ENCODE results near the gene VWA7.

VWA7 gene

DNA sequence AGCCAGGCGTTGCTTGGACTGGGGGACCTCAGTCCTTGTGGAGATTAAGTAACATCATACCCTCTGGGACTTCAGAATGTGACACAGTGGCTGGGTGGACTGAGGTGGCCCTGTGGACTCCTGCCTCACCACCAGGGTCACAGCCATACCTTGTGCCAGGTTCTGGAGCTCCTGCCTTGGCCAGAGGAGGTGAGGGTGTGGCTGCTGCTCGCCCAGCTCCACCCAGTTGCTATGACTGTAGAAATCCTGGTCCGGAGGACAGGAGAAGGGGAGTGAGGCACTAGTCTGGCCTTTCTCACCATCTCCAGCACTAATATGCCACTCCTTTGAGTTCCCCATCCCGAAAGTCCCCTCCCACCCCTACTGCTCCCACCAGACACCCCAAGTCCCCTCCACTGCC lies 1.9 kb downstream of the VWA7 start:
- no peak for TF ChIP-seq POLR2AphosphoS5 (IDR thresholded peaks at IDR 0.05; ENCODE audit: low read depth, low read length)
- TF ChIP-seq TAF1 (IDR thresholded peaks at IDR 0.05; ENCODE audit: borderline replicate concordance, insufficient read depth, low read length), result no peak
- TF ChIP-seq, protein P1, sequence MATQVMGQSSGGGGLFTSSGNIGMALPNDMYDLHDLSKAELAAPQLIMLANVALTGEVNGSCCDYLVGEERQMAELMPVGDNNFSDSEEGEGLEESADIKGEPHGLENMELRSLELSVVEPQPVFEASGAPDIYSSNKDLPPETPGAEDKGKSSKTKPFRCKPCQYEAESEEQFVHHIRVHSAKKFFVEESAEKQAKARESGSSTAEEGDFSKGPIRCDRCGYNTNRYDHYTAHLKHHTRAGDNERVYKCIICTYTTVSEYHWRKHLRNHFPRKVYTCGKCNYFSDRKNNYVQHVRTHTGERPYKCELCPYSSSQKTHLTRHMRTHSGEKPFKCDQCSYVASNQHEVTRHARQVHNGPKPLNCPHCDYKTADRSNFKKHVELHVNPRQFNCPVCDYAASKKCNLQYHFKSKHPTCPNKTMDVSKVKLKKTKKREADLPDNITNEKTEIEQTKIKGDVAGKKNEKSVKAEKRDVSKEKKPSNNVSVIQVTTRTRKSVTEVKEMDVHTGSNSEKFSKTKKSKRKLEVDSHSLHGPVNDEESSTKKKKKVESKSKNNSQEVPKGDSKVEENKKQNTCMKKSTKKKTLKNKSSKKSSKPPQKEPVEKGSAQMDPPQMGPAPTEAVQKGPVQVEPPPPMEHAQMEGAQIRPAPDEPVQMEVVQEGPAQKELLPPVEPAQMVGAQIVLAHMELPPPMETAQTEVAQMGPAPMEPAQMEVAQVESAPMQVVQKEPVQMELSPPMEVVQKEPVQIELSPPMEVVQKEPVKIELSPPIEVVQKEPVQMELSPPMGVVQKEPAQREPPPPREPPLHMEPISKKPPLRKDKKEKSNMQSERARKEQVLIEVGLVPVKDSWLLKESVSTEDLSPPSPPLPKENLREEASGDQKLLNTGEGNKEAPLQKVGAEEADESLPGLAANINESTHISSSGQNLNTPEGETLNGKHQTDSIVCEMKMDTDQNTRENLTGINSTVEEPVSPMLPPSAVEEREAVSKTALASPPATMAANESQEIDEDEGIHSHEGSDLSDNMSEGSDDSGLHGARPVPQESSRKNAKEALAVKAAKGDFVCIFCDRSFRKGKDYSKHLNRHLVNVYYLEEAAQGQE (IDR thresholded peaks at IDR 0.05; ENCODE audit: insufficient read depth in 1 of 2, low read depth in 2 of 2, low read length in 2 of 2), result no peak
- no peak for TF ChIP-seq FOXP2 (optimal IDR thresholded peaks at IDR 0.05; ENCODE audit: borderline replicate concordance, extremely low read depth, extremely low read length, insufficient read depth)
- TF ChIP-seq SIN3A (IDR thresholded peaks at IDR 0.05; ENCODE audit: borderline replicate concordance, insufficient read depth, low read length), result no peak

DNA sequence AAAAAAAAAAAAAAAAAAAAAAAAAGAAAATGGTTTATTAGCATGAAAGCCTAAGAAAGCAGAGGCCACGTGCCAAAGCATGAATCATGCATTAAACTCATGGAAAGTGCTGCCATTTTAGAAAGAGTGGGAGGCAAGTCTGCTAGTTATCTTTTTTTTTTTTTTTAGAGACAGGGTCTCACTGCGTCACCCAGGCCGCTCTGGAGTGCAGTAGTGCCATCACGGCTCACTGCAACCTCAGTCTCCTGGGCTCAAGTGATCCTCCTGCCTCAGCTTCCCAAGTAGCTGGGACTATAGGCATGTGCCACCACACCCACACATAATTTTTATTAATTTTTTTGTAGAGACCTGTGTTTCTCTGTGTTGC lies 5.2 kb downstream of the VWA7 start:
- TF ChIP-seq TAF1 (IDR thresholded peaks at IDR 0.05; ENCODE audit: borderline replicate concordance, insufficient read depth, low read length) (no peak), FOXP2 (optimal IDR thresholded peaks at IDR 0.05; ENCODE audit: borderline replicate concordance, extremely low read depth, extremely low read length, insufficient read depth) (no peak), POLR2AphosphoS5 (IDR thresholded peaks at IDR 0.05; ENCODE audit: low read depth, low read length) (no peak), SIN3A (IDR thresholded peaks at IDR 0.05; ENCODE audit: borderline replicate concordance, insufficient read depth, low read length) (no peak)
- TF ChIP-seq, protein P1 (IDR thresholded peaks at IDR 0.05; ENCODE audit: insufficient read depth in 1 of 2, low read depth in 2 of 2, low read length in 2 of 2), result no peak

DNA sequence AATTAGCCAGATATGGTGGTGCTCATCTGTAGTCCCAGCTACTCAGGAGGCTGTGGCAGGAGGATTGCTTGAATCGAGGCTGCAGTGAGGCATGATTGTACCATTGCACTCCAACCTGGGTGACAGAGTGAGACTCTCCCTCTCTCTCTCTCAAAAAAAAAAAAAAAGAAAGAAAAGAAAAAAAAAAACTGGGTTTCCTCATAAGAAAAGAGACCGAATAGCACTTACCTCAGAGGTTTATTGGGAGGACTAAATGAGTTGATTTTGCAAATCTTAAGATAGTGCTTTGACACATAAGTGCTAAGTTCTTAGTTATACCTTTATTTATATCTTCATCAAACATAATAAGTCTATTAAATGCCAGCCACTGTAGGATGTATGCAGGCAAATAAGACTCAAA lies 6.3 kb downstream of the VWA7 start:
- TF ChIP-seq, protein P1 (IDR thresholded peaks at IDR 0.05; ENCODE audit: insufficient read depth in 1 of 2, low read depth in 2 of 2, low read length in 2 of 2), result no peak
- TF ChIP-seq POLR2AphosphoS5 (IDR thresholded peaks at IDR 0.05; ENCODE audit: low read depth, low read length) (no peak), SIN3A (IDR thresholded peaks at IDR 0.05; ENCODE audit: borderline replicate concordance, insufficient read depth, low read length) (no peak), FOXP2 (optimal IDR thresholded peaks at IDR 0.05; ENCODE audit: borderline replicate concordance, extremely low read depth, extremely low read length, insufficient read depth) (no peak), TAF1 (IDR thresholded peaks at IDR 0.05; ENCODE audit: borderline replicate concordance, insufficient read depth, low read length) (no peak)

DNA sequence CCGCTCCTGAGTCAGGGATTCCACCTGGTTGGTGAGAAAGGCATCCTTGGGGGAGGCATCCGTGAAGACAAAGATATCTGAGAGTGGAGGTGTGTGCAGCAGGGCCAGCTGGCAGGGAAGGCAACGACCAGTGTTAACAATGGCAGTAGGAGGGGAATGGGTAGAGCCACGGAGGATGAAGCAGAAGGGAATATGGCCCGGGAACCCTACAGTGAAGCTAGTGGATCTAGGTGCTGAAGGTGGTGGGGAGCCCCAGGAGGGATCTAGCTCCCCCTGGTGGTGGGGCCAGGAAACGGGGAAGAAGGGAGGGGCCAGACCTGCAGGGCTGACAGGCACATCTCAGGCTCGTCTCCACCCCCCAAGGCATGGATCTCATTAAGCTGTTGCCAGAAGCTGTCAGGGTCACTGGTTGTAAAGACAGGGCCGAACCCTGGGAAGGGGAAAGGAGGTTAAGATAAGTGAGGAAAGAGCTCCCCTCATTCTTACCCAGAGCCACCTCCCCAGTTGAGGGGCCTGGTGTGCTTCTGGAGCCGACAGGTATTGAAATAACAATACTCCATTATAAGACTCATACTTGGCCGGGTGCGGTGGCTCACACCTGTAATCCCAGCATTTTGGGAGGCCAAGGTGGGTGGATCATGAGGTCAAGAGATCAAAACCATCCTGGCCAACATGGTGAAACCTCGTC lies 7.3 kb downstream of the VWA7 start:
- TF ChIP-seq, protein P1 (IDR thresholded peaks at IDR 0.05; ENCODE audit: insufficient read depth in 1 of 2, low read depth in 2 of 2, low read length in 2 of 2), result no peak
- TF ChIP-seq TAF1 (IDR thresholded peaks at IDR 0.05; ENCODE audit: borderline replicate concordance, insufficient read depth, low read length), result no peak
- TF ChIP-seq POLR2AphosphoS5 (IDR thresholded peaks at IDR 0.05; ENCODE audit: low read depth, low read length), result no peak
- no peak for TF ChIP-seq SIN3A (IDR thresholded peaks at IDR 0.05; ENCODE audit: borderline replicate concordance, insufficient read depth, low read length)
- no peak for TF ChIP-seq FOXP2 (optimal IDR thresholded peaks at IDR 0.05; ENCODE audit: borderline replicate concordance, extremely low read depth, extremely low read length, insufficient read depth)

All from PFSK-1 (cell line).